ENCODE data around the gene LEF1. TPM values are rescaled to one million over a fixed set of nuclear protein-coding genes. Genes with fewer than 3 reads are reported as not detected.

The LEF1 gene
- total and polyA plus RNA-seq, 2 donors from 2014 or later, result 5.1 to 14.5 TPM

GRCh38 chr4:108146336-108146735 is 22.4 kb downstream of the LEF1 start:
- H3K27ac ChIP-seq (ENCODE audit: low read depth in 2 of 2, low read length in 2 of 2), result no peak overlapping the region
- no peak overlapping the region for H3K9ac ChIP-seq (ENCODE audit: low read length in 3 of 3)
- no peak for FAIRE-seq
- H3K27me3 ChIP-seq (ENCODE audit: control insufficient read depth, insufficient read depth, low read length), result no peaks in the 10 kb centered on the region
- H3K36me3 ChIP-seq (ENCODE audit: control insufficient read depth in 2 of 3, insufficient read depth in 3 of 3, low read length in 3 of 3), result no peaks in the 10 kb centered on the region
- no peak for TF ChIP-seq CTCF (IDR thresholded peaks at IDR 0.05; ENCODE audit: borderline replicate concordance, extremely low read depth, insufficient read depth)
- DNase-seq, result no peak
- H3K4me3 ChIP-seq (ENCODE audit: low read length in 3 of 3), result no peak overlapping the region
- no peaks in the 10 kb centered on the region for H3K4me1 ChIP-seq (ENCODE audit: control insufficient read depth in 2 of 3, insufficient read depth in 2 of 3, low read depth in 1 of 3, low read length in 3 of 3)
- no peaks in the 10 kb centered on the region for H3K9me3 ChIP-seq (ENCODE audit: control insufficient read depth in 2 of 3, insufficient read depth in 1 of 3, low read length in 3 of 3)
- intact Hi-C loops (cut with DNase I), result no loop called here

- Histone ChIP-seq H3K9ac (ENCODE audit: low read length in 3 of 3) (no peak overlapping the region), H3K36me3 (ENCODE audit: control insufficient read depth in 2 of 3, insufficient read depth in 3 of 3, low read length in 3 of 3) (no peaks in the 10 kb centered on the region), H3K4me1 (ENCODE audit: control insufficient read depth in 2 of 3, insufficient read depth in 2 of 3, low read depth in 1 of 3, low read length in 3 of 3) (no peaks in the 10 kb centered on the region), H3K4me3 (ENCODE audit: low read length in 3 of 3) (no peak overlapping the region), H3K27ac (ENCODE audit: low read depth in 2 of 2, low read length in 2 of 2) (no peak overlapping the region), H3K9me3 (ENCODE audit: control insufficient read depth in 2 of 3, insufficient read depth in 1 of 3, low read length in 3 of 3) (no peaks in the 10 kb centered on the region), H3K27me3 (ENCODE audit: control insufficient read depth, insufficient read depth, low read length) (no peaks in the 10 kb centered on the region)
- intact Hi-C loops (cut with DNase I), result no loop called here
- DNase-seq (no peak), FAIRE-seq (no peak)
- no peak for TF ChIP-seq CTCF (IDR thresholded peaks at IDR 0.05; ENCODE audit: borderline replicate concordance, extremely low read depth, insufficient read depth)
Measured at GRCh38 chr4:108144451-108144850, 24.3 kb downstream of the LEF1 start.

- Histone ChIP-seq H3K27ac (ENCODE audit: low read depth in 2 of 2, low read length in 2 of 2) (no peak overlapping the region), H3K9ac (ENCODE audit: low read length in 3 of 3) (no peak overlapping the region), H3K4me1 (ENCODE audit: control insufficient read depth in 2 of 3, insufficient read depth in 2 of 3, low read depth in 1 of 3, low read length in 3 of 3) (no peaks in the 10 kb centered on the region), H3K9me3 (ENCODE audit: control insufficient read depth in 2 of 3, insufficient read depth in 1 of 3, low read length in 3 of 3) (no peaks in the 10 kb centered on the region), H3K36me3 (ENCODE audit: control insufficient read depth in 2 of 3, insufficient read depth in 3 of 3, low read length in 3 of 3) (no peaks in the 10 kb centered on the region), H3K27me3 (ENCODE audit: control insufficient read depth, insufficient read depth, low read length) (no peaks in the 10 kb centered on the region), H3K4me3 (ENCODE audit: low read length in 3 of 3) (no peak overlapping the region)
- DNase-seq (no peak), FAIRE-seq (no peak)
- intact Hi-C loops (cut with DNase I), result no loop called here
- TF ChIP-seq CTCF (IDR thresholded peaks at IDR 0.05; ENCODE audit: borderline replicate concordance, extremely low read depth, insufficient read depth), result no peak
Measured at GRCh38 chr4:108143515-108143914, 25.2 kb downstream of the LEF1 start.

GRCh38 chr4:108142870-108143269 is 25.9 kb downstream of the LEF1 start:
- H3K9me3 ChIP-seq (ENCODE audit: control insufficient read depth in 2 of 3, insufficient read depth in 1 of 3, low read length in 3 of 3), result no peaks in the 10 kb centered on the region
- no peaks in the 10 kb centered on the region for H3K36me3 ChIP-seq (ENCODE audit: control insufficient read depth in 2 of 3, insufficient read depth in 3 of 3, low read length in 3 of 3)
- FAIRE-seq (no peak), DNase-seq (no peak)
- no peak overlapping the region for H3K4me3 ChIP-seq (ENCODE audit: low read length in 3 of 3)
- no peak overlapping the region for H3K27ac ChIP-seq (ENCODE audit: low read depth in 2 of 2, low read length in 2 of 2)
- no peak for TF ChIP-seq CTCF (IDR thresholded peaks at IDR 0.05; ENCODE audit: borderline replicate concordance, extremely low read depth, insufficient read depth)
- H3K9ac ChIP-seq (ENCODE audit: low read length in 3 of 3), result no peak overlapping the region
- H3K27me3 ChIP-seq (ENCODE audit: control insufficient read depth, insufficient read depth, low read length), result no peaks in the 10 kb centered on the region
- no peaks in the 10 kb centered on the region for H3K4me1 ChIP-seq (ENCODE audit: control insufficient read depth in 2 of 3, insufficient read depth in 2 of 3, low read depth in 1 of 3, low read length in 3 of 3)
- intact Hi-C loops (cut with DNase I), result no loop called here

All from kidney (tissue), 14 donors.